Measurements from ENCODE around the gene SMARCA2.

- TF ChIP-seq CTCF (IDR thresholded peaks at IDR 0.05; ENCODE audit: poor library complexity, severe bottlenecking) (no peak), RAD21 (conservative IDR thresholded peaks at IDR 0.05) (no peak), EP300 (conservative IDR thresholded peaks at IDR 0.05; ENCODE audit: poor library complexity, severe bottlenecking) (no peak), EZH2 (IDR thresholded peaks at IDR 0.05; ENCODE audit: borderline replicate concordance, insufficient read depth, low read length, poor library complexity, severe bottlenecking) (no peak), TAF1 (IDR thresholded peaks at IDR 0.05; ENCODE audit: low read depth) (no peak), POLR2AphosphoS5 (IDR thresholded peaks at IDR 0.05) (no peak), SMC3 (conservative IDR thresholded peaks at IDR 0.05; ENCODE audit: poor library complexity) (no peak), REST (IDR thresholded peaks at IDR 0.05; ENCODE audit: borderline replicate concordance) (no peak), MXI1 (conservative IDR thresholded peaks at IDR 0.05; ENCODE audit: poor library complexity, severe bottlenecking) (no peak)
Observed at GRCh38 chr9:2128618-2129017, 113.5 kb downstream of the SMARCA2 start.
